Fibroblast of skin of back (primary cell): ENCODE measurements around the gene WSCD1.

Source experiments
- DNase-seq: peaks from one replicate; pipeline ENCODE4 v3.0.0-alpha.2; 2013

The WSCD1 gene

DNA sequence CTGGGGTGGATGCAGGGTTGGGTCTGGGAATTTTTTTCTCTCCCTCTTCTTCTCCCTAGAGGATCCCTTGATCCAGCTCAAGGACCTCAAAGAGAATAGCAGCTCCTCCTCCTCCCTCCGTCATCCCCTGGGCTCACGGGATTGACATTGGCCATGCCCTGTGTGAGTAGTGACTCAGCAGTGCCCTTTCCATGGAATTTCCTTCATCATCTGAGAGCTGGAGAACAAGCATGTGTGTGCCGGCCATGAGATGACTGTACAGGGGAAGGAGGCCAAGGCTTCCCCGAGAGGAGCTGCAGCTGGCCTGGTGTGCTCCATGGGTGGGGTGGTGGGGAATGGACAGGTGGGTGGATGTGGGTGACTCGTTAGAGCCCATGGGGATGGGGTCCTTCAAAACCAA lies 8.9 kb upstream of the WSCD1 start:
- peak; percentile 36 for DNase-seq

DNA sequence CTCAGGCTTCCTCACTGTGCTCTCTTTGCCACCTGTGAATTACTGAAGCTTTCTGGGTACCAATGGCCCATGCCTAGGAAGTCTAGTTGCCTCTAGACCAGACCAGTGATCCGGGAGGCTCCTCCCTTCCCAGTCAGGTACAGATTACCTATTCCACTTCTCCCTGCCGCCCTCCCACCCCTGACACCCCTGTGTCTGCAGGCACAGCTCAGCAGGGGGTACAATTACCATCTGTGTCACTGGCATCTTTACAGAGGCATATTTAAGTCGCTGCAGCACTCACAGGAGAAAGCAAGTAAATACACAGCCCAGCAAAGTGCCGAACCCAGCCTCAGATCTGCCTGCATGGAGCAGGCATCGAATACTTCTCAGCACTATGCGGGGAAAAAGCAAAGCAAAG lies 5.3 kb upstream of the WSCD1 start:
- DNase-seq, result no peak

DNA sequence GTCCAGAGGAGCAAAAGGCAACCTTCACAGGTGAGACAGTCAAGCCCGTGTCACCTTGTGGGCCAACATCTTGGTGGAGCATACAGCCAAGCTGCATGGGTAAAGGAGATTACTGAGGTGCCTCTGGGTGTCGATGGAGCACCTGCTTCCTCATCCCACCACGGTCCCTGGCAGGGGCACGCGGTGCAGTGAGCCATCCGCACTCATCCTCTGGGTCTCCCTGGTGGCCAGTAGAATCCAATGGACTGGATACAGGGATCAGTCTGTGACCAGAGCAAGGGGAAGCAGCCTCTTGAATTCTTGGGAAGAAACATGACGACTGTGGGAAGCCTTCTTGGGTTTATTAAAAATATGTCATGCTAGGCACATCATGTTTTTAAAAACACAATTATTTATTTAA lies 4.8 kb upstream of the WSCD1 start:
- DNase-seq, result no peak

DNA sequence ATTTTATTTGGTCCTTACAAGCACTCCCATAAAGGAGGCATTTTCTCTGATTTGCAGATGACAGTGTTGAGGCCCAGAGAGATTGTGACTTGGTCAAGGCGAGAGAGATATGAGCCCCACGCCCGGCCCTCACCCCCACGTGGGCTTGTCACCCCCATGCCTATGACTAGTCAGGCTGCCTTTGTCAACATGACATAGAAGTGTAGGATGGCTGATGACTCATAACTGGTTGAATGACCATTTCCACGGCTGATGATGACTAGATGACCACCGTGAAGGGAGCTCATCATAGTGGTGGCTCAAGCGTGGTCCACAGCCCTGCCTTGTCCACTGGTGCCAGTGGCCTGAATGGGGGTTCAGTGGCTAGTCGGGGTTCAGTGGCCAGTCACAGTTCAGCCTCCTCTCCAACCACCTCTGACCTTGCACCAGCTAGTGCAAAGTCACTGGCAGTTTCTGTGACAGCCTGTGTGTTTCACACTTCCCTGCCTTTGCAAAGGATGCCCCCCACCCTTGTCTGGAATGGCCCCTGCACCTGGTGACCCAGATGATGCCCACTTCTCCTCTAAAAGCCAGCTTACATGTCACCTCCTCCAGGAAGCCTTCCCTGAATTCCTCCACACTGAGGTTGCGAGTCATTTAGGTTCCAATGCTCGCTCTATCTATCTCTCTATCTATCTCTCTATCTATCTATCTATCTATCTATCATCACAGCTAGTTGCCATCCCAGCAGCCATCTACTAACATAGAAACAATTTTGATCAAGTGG lies 3.8 kb upstream of the WSCD1 start:
- DNase-seq, result no peak

GRCh38 chr17:6067060-6067459 lies 3.1 kb upstream of the WSCD1 start:
- no peak for DNase-seq

DNA sequence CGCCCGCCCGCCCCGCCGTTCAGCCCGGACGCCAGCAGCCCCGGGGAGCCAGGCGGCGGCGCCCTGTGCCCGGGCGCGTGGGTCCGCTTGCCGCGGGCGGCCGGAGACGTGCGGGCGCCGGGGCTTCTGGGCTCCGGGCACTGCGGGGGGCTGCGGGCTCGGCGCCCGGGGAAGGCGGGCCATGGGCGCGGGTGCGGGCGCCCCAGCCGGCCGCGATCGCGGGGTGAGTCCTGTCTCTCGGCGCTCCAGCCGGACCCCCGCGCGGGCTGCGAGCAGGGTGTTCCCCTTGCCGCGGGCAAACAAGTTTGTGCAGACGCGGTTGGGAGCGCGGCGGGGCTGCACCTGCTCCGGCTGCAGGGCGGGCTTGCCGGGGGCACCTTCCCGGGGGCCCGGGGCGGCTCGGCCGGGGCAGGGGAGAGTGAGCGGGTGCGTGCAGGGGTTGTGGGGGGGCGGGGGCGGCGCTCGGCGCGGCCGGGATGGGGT lies 292 bp downstream of the WSCD1 start:
- no peak for DNase-seq

DNA sequence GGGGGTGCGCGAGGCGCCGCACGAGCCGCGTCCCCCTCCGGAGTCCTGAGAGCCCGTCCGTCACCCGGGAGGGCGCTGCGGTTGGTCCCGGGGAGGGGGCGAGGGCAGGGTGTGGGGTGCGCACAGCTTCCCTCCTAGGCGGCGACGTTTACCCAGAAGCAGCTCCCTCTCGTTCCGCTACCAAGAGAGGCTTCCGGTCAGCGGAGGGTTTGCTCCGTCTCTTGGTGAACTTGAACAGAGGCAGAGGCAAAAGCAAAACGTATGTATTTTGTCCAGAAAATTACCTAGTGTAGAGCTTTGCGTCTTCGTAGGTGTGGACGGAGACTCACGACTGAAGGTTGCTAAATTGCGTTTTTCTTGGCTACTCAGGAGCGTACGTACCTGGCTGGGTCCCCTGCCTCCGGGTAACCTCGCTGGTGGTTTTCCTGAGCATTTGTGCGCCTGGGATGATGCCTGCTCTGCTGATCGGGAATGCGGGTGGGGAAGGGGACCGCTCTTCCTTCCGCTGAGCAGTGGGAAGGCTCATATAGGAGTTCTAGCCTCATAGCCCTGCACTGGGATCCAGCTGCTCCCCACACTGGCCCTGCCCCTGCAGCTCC lies 833 bp downstream of the WSCD1 start:
- DNase-seq, result no peak

DNA sequence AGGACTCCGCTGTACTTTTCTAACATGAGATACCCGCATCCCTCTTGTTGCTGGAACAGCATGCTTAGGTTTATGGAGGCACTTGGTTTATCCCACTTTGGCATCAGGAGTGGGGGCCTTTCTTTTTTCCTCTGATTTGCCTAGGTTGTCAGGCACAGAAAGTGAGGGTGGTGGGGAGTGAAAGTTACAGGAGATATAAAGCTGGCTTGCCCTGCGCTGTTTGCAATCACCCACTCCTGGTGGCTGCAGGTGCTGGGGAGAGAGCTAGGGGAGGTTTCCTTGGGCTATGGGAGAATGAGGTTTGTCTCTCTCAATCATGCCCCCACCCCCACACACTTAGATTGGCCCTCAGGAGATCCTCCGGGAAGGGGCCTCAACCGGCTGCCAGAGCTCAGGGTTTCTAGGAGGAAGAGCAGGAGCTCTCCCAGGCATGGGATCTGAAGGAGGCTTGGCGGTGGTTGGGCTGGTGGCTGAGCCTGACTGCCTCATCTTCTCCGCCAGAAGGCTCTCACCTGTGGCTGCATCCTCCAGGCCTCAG lies 1.4 kb downstream of the WSCD1 start:
- no peak for DNase-seq

DNA sequence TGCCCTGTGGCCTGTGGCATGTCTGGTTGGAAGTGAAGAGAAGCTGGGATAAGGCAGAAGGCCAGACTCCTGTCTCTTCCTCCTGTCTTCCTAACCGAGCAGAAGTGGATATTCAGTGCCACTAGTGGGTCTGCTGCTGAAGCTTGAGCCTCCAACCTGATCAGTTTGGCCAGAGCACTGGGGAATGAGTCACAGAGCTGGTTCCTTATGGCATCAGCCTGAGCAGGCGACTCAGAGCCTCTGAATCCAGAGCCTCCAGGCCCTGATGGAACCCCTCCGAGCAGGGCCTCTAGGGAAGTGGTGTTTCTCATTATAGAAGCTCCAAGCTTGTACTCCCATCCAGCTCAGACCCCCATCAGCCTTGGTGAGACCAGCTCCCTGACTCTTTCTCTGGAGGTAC lies 2.0 kb downstream of the WSCD1 start:
- peak; percentile 26 for DNase-seq

- no peak for DNase-seq
Observed at GRCh38 chr17:6072611-6073010, 2.4 kb downstream of the WSCD1 start.

DNA sequence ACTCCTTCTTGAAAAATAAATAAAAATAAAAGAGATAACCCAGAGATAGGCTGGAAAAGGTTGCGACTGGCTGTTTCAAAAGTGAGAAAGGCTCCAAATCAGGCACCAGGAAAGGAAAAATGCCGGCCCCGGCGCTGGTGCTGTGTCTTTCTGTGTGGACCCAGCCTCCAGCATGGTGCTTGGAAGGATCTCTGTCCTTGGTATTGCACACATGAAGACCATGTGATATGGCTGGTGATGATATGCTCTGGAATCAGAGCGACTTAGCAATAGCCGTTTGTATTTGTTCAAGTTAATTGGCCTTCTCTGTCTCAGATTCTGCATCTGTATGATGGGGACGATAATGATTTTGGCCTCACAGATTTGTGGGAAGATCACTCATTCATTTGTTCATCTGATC lies 3.4 kb downstream of the WSCD1 start:
- DNase-seq, result no peak

GRCh38 chr17:6075050-6075449 lies 4.9 kb downstream of the WSCD1 start:
- DNase-seq, result no peak

DNA sequence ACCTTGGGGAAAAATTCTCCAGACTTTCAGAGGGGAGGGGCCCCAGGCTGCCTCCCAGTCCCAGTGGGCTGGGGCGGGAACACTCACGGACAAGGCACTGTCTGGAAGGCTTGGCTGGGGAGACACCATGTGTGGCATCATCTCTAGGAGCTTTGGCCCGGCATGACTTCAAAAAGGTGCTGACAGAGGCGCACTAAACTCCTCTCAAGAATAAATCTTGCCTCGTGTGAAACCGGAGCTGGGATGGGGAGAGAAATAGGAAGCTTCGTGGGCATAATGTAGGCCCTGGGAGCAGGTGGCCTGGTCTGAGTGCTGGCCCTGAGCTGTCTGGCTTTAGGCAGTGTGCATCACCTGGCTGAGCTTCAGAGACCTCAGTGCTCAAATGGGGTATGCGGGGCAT lies 5.7 kb downstream of the WSCD1 start:
- no peak for DNase-seq

DNA sequence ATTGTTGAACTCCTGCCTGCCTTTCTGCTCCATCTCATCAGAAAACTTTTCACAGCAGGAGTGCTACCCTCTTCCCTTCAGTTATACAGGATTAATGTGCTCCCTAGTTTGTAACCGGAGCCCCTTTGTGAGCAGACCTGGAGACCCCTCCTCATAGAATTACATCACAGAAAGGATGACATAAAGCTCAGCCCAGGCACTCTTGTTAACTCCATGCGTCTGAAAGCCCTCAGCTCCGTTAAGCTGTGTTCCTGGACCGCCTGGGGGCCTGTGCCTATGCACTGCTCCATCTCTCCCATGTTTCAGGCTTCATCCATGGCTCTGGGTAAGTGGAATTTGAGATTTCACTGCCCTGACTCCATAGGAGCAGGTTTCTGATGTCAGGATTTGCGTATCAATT lies 7.6 kb downstream of the WSCD1 start:
- DNase-seq, result no peak

GRCh38 chr17:6078458-6078871 lies 8.3 kb downstream of the WSCD1 start:
- DNase-seq, result no peak

DNA sequence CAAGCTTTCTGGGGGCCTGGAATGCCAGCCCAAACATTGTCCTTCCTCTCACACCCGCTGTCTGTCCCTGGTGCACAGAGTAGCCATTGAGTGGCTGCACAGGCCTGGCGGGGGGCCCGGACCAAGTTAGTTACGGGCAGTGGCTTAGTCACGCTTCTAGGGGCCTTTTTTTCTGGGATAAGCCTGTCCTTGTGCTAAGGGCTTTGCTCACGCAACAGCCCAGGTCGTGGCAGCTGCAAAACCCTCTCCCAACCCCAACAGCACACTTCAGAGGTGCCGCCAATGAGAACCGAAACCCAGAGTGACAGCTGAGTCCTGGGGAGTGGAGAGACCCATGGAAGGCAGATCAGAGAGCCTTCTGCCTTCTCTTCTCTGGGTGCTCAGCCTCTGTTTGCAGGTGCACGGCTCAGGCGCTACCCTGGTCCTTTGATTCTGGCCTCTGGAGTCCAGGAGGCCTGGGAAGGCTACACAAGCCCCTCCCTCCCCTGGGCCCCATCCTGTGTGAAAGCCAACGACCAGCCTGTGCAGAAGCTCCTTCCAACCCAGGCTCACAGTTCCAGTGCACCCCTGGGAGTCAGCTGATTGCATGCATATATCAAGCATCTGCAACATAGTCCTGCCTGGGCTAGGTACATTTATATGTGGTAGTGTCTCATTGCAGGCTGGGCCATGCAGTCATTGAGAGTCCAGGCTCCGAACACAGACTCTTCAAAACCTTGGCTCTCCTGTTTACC lies 9.1 kb downstream of the WSCD1 start:
- DNase-seq, result no peak

GRCh38 chr17:6079960-6080359 lies 9.8 kb downstream of the WSCD1 start:
- no peak for DNase-seq

GRCh38 chr17:6080711-6081430 lies 10.7 kb downstream of the WSCD1 start:
- DNase-seq, result no peak

GRCh38 chr17:6082335-6082734 lies 12.2 kb downstream of the WSCD1 start:
- no peak for DNase-seq

DNA sequence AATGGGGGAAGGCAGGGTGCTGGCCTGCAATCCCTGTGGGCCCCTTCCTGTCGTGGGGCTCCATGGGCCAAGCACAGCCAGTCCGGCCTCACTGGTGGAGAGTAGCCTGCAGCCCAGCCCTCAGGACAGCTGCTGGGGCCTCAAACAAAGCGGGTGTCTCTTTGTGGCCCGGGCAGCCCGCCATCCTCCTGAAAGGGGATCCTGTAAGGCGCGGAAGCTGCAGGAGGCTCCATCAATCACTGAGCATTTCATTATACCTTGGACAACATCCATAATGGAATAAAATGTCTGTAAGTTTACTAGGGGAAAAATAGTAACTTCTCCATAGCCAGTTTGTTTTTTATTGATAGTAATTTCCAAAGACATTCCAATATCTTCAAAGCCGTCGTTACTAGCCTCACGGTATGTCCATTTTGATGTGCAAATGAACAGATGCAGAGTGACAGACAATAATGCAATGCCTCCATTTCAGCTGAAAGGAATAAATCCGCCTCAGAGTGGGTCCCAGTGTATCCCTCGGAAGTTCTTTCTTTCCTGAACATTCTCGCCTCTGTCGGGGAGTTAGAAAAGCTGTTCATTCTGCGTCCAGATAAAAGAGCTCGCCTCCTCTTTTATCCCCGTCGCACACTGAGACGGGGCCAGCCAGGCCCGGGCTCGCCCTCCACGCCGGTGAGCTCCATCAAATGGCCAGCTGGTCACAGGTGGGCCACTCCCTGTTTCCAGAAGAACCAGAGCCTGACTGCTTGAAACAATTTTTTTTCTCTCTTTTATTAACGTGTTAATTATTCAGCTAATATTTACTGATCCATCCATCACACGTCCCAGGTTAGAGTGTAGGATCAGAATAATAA lies 14.4 kb downstream of the WSCD1 start:
- no peak for DNase-seq

DNA sequence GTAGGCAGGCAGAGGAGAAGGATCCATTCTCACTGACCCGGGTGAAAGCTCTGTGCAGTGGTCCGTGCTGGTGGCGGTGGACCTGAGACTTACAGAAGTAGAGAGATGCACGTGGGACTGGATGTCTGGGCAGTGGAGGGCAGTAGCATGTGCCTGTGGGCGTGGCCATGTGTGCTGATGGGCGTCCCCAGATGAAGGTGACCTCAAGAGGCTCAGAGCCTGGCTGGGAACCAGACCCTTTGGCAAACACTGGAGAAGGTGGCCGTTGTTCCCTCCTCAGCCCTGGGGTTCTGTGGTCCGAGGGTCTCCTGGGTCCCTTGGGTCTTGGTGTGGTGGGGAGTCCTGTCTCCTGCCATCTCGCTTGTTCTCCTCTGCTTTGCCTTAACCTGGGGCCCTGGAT lies 15.6 kb downstream of the WSCD1 start:
- no peak for DNase-seq
